ENCODE measurements around the gene CELA2A. TPM values are rescaled to one million over a fixed set of nuclear protein-coding genes. Genes with fewer than 3 reads are reported as not detected.

The CELA2A gene
- total and polyA plus RNA-seq, 9 of the 15 experiments (the other 6 are each of a cell fraction or from before 2014, with no cell fraction given), result 0.62 TPM; not detected in 8

DNA sequence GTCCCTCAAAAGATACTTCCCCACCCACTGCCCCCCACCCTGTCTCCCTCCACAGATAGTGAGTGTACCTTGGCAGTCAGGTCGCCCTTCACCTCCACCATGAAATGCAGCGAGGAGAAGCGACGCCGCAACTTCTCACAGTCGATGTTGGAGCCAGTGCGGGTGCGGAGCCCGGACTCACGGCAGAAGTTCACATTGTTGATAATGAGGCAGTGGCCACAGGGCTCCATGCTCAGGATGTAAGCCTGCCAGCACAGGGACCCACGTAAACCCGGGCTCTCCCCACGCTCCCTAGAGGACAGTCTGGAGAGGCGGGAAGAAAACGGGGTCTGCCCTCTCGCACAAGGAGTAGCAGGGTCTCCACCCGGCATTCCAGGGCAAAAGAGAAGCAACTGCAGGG lies 50.3 kb downstream of the CELA2A start:
- FAIRE-seq, result no peak

More for the DNA sequence above, 50.3 kb downstream of the CELA2A start:
- Histone ChIP-seq H4K20me1 (replicated peaks; ENCODE audit: control insufficient read depth, insufficient read depth, low read length) (no peaks in the 10 kb centered on the region), H3K9me3 (replicated peaks; ENCODE audit: control insufficient read depth, insufficient read depth, low read depth, low read length) (no peaks in the 10 kb centered on the region), H3K4me3 (no peak overlapping the region), H3K4me2 (ENCODE audit: insufficient read depth, low read length) (no peak overlapping the region), H3K36me3 (ENCODE audit: control insufficient read depth, insufficient read depth, low read length) (peaks cover 49% of the 10 kb centered on the region), H3K9ac (ENCODE audit: insufficient read depth in 1 of 2, low read depth in 2 of 2, low read length in 2 of 2) (no peak overlapping the region; a peak in 1 of 4 replicates), H3K4me1 (replicated peaks in 1 of 2; ENCODE audit: control insufficient read depth in 2 of 2, insufficient read depth in 2 of 2, low read length in 2 of 2) (peaks cover 4% of the 10 kb centered on the region in 2 experiments; a peak in 3 of 5 replicates), H3K79me2 (ENCODE audit: control insufficient read depth, insufficient read depth, low read length) (no peaks in the 10 kb centered on the region), H2AFZ (ENCODE audit: low read depth, low read length) (no peak overlapping the region), H3K9me1 (ENCODE audit: control insufficient read depth, insufficient read depth, low read length) (no peaks in the 10 kb centered on the region), H3K27ac (ENCODE audit: extremely low read depth, low read depth, low read length) (no peak overlapping the region), H3K27me3 (ENCODE audit: control insufficient read depth in 2 of 2, insufficient read depth in 2 of 2, low read length in 2 of 2) (no peaks in the 10 kb centered on the region)
- no peak for DNase-seq (ENCODE audit: extremely low read depth in 1 of 4, low spot score in 3 of 4)
- ATAC-seq, result no peak
- intact Hi-C loops (cut with micrococcal nuclease), result no loop called here
- in situ Hi-C loops (cut with MboI), result no loop called here
- TF ChIP-seq PATZ1 (CRISPR knock-in tag; IDR thresholded peaks at IDR 0.05; ENCODE audit: borderline replicate concordance), result no peak
- no peak for TF ChIP-seq KHSRP (IDR thresholded peaks at IDR 0.05)
- TF ChIP-seq DACH1 (IDR thresholded peaks at IDR 0.05; ENCODE audit: partially characterized antibody), result no peak
- TF ChIP-seq COPS2 (conservative IDR thresholded peaks at IDR 0.05), result no peak
- no peak for TF ChIP-seq RFX7 (CRISPR knock-in tag; IDR thresholded peaks at IDR 0.05)
- TF ChIP-seq ZNF282 (CRISPR knock-in tag; IDR thresholded peaks at IDR 0.05), result no peak
- TF ChIP-seq HDAC6 (IDR thresholded peaks at IDR 0.05; ENCODE audit: low read depth, low read length), result no peak
- no peak for TF ChIP-seq ZNF143 (CRISPR knock-in tag; IDR thresholded peaks at IDR 0.05)
- no peak for TF ChIP-seq RAD51 (IDR thresholded peaks at IDR 0.05; ENCODE audit: borderline replicate concordance, low read depth)
- no peak for TF ChIP-seq TCFL5 (CRISPR knock-in tag; conservative IDR thresholded peaks at IDR 0.05)
- TF ChIP-seq BRF1 (IDR thresholded peaks at IDR 0.05; ENCODE audit: borderline replicate concordance, extremely low read depth, insufficient read length), result no peak
- no peak for TF ChIP-seq E2F6 (IDR thresholded peaks at IDR 0.05; ENCODE audit: borderline replicate concordance in 1 of 2, extremely low read depth in 1 of 2, insufficient read depth in 1 of 2, insufficient read length in 1 of 2, low read depth in 1 of 2, low read length in 1 of 2, poor library complexity in 1 of 2, severe bottlenecking in 1 of 2)
- TF ChIP-seq ZNF23 (CRISPR knock-in tag; IDR thresholded peaks at IDR 0.05), result no peak
- TF ChIP-seq MAFK (IDR thresholded peaks at IDR 0.05; ENCODE audit: low read length), result no peak
- TF ChIP-seq RBBP5 (IDR thresholded peaks at IDR 0.05; ENCODE audit: borderline replicate concordance, insufficient read depth, low read length, poor library complexity, severe bottlenecking), result no peak
- no peak for TF ChIP-seq OTX1 (CRISPR knock-in tag; IDR thresholded peaks at IDR 0.05)
- POLR2A ChIA-PET, result interaction anchor here (0.6 kb wide), 1 partner anchor 10 kb away, joined by 3 read pairs; no protein-coding TSS in a partner anchor
- CTCF ChIA-PET (ENCODE audit: low intra/inter-chr PET ratio), result no interaction called here
- WGBS (ENCODE audit: insufficient coverage, low coverage, missing lambda C conversion rate), result 92% methylated on average over 17 of the region's 17 CpGs
- BruUV-seq (replicated peaks), result no TSS peak

All from K562 (cell line).